GM21723 (cell line): Measurements from ENCODE around the gene KDF1.

Source experiments
- ATAC-seq: cut with Tn5 transposase; IDR thresholded peaks from one replicate; pipeline ENCODE4 v1.9.1; 2021; ENCODE audit warnings: mild to moderate bottlenecking, moderate library complexity; ENCODE audit not compliant: unreplicated experiment

Gene KDF1

DNA sequence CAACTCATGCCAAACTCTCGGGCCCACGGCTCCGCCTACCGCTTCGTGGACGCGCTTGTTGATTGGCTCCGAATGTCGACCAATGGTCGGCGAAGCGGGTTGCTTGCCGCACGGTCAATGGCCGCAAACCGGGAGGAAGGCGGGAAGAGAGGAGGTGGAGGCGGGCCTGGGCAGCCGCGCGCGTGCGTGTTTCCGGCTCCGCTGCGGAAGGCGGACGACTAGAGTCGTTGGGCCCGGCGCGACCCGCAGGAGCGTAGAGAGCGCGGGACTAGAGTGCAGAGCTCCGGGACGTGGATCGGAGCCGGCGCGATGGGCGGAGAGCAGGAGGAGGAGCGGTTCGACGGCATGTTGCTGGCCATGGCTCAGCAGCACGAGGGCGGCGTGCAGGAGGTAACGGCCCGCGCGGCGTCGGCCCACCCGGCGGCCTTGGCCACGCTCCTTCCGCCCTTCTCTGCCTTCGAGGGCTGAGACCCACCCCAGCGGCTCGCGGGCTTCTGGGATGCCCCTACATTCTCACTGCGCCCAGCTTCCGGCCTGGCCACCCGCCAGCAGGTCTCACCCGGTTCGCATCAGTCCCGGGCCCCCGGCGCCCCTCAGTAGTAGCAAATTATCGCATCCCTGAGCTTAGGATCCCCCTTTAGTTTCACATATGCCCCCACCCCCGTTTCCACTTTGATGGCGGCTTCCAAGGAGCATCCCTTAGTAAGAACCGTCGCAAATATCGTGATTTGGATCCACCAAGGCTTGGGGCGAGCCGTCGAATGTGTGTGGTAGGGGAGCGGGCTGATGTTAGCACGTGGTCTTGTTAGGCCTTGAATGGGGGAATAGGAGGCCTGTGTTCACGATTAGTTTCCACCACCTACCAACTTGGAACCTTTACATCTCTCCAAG lies 38.5 kb downstream of the KDF1 start, which contains the start of gene NUDC:
TSS of gene NUDC (plus strand) at position 204 of the 891 bp plus-strand sequence. CDS start at position 310, 106 bp downstream.
- ATAC-seq, result peak; percentile 93

DNA sequence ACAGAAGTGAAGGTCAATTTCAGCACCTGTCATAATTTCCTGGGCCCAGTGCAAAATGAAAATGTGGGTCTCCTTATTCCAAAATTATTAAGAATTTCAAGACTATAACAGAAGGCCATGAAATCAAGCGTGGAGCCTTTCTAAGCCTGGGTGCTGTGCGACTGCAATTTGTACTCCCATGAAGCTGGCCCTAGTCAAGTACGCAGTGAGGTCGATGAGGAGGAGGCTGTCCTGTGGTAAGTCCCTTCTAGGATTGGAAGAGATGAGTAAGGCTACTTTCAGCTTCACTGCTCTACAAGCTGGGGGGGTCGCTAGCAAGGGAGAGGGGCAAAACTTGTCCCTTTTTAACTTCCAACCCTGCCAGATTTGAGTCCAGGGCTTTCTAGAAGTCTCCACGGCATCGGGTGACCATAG lies 39.1 kb downstream of the KDF1 start:
- ATAC-seq, result no peak

DNA sequence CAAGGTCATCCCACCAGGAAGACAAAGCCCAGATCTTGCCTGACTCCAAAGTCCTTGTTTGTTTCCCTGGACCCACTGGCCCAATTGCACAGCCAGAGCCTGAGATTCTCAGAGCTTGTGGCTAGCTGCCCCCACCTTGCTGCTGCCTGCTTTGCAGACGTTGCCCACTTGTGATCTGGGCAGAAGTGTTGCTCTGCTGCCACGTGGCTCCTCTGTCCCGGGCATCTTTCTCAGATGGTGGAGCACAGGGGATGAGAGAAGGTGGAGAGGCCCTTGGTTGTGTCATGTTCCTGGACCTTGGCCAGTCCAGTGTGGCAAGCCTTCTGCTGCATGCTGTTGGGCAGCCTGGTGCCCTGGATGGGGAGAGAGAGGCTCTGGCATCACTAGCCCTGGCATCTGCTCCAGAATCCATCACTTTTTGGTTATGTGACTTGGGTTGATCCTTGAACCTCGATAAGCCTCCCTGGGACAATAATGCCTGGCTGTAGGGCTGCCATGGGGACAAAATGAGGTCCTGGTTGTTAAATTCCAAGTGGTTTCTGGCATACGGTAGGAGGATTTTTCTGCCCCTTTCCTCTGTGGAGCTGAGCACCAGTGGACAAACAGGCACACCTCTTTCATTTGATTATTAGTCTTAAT lies 44.9 kb downstream of the KDF1 start:
- no peak for ATAC-seq

DNA sequence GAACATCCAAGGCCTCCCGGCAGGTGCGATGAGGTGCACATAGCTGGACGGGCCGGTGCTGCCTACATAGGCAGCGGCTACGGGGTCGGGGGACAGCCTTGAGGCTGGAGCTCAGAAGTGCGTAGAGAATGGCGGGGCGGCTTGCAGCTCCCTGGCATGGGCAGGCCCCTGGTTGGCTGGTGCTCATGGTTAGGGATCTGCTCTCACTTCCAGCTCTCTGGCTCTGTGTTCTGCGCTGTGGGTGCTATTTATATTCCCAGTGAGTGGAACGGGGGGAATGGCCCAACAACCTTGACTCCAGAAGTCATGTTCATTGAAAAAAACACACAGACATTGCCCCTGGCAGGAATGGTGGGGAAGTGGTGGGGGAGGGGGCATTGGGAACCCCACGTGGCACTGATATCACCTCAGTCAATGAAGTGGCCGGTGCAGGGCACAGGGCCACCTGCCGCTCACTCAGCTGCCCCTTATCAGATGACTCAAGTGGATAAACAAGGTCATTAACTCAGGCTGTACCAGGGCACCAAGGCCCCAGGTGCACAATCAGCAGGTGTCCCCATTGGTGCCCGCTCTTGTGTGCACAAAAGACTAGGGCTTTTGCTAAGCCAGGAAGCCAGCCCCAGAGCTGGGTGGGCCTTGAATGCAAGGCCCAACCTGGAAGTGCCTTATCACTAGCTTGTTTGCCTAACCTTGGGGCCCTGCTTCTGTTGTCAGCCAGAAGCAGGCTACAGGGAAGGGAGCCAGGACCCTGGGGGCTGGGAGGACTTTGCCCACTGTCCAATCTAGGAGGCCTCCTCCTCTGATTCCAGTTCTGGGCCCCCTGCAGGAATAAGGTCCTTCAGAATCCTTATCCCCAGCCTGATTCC lies 46.3 kb downstream of the KDF1 start, which contains the start of gene NR0B2:
TSS of gene NR0B2 (minus strand) at position 222 of the 866 bp plus-strand sequence. CDS start at position 187, 35 bp downstream.
- no peak for ATAC-seq

DNA sequence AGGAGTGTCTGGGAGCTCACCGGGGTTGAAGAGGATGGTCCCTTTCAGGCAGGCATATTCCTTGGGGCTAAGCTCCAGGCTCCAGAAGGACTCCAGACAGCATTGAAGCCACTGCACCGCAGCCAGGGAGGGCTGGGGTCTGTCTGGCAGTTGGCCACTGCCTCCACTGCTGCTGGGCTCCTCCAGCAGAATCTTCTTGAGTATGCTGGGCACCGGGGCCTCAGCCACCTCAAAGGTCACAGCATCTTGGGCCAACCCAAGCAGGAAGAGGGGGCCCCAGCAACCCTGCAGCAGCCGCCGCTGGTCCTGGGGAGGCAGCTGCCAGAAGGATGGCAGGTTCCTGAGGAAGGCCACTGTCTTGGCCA lies 46.9 kb downstream of the KDF1 start:
- no peak for ATAC-seq

DNA sequence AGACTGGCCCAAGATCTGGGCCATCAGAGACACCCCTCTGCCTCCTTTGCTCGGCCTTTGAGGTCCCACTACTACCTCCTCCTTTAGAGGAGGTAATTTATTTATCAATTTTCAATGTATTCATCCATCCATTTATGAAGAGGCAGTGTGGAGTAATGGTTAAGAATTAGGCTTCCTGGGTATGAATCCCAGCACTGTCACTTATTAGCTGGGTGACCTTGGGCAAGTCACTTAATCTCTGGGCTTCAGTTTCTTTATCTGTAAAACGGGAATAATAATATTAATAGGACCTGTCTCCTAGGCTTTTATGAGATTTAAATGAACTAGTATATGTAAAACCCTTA lies 48.1 kb downstream of the KDF1 start:
- no peak for ATAC-seq

DNA sequence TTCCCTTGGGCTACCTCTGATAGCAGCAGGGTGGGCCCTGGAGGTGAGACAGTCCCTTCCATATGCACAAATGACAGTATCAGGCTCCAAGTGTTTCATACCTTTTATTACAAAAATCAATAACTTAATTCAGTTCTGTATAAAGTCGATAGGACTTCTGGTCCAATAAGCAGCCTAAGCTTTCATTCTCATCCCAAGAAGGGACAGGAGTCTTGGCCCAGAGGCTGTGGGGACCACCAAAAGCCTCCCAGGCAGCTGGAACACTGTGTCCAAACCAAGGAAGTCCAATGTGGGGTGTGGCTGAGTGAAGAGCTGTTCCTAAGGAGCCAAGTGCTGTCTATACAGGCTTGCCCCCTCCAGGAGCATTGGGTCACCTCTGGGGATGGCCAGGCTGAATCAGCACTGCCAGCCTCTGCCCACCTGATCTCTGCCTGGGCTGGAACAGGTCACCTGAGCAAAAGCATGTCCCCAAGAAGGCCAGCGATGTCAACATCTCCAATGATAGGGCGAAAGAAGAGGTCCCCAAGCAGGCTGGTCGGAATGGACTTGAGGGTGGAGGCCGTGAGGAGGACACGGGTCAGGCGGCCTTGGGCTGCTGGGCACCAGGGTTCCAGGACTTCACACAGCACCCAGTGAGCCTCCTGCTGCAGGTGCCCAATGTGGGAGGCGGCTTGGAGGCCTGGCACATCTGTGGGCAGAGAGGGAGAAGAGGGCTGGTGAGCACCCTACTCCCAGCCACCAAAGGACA lies 48.7 kb downstream of the KDF1 start:
- ATAC-seq, result no peak

DNA sequence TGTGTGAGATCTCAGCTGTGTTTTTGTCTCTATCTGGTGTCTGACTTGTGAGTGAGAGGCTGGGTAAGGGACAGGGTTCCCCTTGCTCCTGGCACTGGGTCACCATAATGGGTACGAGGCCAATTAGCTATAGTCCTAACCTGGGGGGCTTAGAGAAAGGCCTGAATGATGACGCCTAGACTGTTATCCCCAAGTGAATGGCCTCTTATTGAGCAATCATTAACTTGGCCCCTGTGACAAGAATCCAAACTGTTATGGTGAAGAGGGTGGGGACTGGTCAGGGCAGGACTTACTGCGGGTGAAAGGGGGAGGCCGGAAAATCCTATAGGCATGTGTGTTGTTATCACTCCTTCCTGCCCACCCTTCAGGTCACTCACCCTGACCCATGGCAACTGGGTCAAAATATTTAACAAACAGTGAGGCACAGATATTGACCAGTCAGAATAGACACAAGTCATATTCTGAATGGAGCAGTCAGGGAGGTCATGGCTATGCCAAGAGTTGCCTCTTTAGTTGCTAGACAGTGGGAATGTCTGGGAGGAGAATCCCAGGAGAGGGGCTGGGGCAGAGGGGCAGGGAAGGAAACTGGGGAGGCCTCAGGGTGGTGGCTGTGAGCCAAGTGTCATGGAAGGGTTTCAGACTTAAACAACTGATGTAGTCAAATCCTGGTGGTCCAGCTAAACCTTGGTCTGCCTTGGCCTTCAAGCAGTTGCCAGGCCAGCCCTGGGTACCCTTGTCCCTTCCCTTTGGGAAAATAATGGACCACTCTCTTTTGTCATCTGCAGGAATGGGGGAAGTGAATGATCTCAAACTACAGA lies 49.7 kb downstream of the KDF1 start:
- no peak for ATAC-seq

DNA sequence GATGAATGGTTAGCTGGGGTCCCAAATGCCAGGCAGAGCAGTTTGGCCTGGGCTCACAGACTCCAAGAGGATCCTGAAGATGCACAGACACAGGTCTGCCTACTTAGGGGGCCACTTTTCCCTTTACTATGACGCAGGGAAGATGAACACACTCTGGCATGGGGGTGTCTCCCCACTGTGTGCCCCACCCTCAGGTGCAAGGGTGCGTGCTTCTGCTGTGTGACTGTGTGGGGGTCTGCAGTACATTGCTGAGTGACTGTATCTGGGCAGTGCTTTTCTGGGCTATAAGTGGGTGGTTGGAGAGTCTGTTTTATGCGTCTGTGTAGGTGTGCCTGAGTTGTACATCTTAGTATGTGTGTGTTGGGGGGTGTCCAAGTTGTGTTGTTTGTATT lies 50.3 kb downstream of the KDF1 start:
- no peak for ATAC-seq

DNA sequence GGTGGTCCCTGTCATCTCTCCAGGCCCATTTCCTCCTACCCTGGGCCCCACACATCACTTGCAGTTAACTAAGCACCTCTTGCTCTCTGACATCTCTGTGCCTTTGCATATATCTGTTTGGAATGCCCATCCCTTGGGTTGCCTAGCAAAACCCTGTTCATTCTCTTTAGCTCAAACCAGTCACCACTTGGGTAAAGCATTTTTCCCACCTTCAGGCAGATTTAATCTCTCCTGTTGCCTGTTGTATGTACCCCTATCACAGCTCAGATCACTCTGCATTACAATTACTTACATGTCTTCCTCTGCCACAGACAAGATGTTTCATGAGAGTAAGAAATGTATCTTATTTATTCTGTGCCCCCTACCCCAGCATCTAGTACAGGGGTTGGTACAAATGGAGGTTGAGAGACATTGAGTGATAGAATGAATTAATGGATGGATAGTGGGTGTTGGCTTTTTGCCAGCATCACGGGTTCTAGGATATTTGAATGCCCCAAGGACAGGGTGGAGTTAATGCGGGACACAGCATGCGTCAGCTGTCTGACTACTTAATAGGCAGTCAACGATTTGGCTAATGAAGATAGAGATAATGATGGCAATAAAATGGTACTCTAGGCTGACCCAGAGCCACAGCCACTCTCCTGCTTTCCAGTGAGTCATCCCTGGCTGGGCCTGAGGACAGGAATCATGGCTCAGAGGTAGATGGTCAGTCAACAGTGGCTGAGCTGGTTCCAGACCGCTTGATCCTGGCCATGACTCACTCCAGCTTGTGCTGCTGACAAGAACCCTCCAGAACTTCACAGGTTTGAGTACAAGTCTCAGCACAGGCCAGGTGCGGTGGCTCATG lies 53.0 kb downstream of the KDF1 start:
- ATAC-seq, result no peak

DNA sequence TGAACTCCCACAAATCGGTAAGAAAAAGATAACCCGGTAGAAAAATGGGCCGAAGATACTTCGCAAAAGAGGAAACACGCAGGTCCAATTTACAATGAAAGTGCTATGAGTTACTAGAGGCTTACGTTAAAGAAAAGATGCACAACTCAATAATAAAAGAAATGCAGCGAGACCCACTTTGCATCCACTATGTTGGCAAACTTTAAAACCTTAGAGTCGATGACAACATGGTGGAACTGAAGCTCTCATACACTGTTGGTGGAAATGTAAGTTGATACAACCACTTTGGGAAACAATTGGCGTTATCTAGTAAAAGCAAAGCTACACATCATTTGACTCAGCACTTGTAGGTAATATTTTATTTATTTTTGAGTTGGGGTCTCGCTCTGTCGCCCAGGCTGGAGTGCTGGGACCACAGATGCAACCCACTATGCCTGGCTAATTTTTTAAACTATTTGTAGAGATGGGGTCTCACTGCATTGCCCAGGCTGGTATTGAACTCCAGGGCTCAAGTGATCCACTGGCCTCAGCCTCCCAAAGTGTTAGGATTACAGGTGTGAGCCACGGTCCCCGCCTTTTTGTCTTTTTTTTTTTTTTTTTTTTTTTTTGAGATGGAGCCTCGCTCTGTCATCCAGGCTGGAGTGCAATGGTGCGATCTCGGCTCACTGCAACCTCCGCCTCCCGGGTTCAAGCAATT lies 59.3 kb downstream of the KDF1 start:
- no peak for ATAC-seq

DNA sequence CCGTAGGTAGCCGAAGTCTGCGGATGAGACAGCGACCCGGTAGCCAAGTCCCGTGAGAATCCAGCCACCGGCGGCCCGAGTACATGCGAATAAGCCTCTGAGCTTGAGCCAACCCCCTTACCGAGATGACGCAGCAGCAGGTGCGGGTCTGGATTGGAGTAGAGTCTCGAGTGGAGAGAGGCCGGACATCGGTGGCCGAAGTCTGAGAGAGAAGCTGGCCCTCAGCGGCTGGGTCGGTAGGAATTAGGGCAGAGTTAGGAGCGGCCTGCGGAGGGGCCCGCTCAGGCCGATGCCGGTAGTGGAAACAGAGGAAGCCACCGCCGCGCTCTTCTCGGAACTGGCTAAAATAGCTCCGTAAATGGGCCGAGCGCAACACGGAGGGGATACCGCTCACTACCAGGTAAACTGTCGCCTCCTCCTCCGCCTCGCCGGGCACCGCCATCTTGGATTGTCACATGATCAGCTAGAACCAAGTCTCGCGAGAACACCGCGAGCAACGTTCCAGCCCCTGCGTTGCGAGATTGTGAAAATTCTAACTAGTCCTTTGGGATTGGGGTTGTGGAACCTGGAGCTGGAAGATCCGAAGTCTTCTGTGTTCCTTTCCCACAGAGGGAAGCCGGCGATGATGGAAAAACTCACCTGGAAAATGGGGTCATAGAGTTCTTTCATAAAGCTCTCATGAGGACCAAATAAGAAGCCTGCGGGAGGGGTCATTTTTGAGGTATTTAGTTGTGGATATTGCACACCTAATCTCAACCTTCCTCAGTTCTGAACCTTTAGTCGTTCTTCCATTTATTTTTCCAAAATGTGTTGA lies 60.1 kb downstream of the KDF1 start, which contains the start of gene GPATCH3:
TSS of gene GPATCH3 (minus strand) at position 467 of the 814 bp plus-strand sequence. CDS start at position 442, 25 bp downstream.
- ATAC-seq, result peak; percentile 73
